GM21619 (cell line): ENCODE measurements around the gene NAALADL2.
"Not testable (repeated sequence)": the region's sequence is repeated elsewhere in the genome, so short reads cannot be mapped to it uniquely, and the experiment has no call there.

Source experiments
- ATAC-seq: cut with Tn5 transposase; IDR thresholded peaks from one replicate; pipeline ENCODE4 v1.9.1; 2021; ENCODE audit not compliant: unreplicated experiment

The NAALADL2 gene

GRCh38 chr3:175127075-175127662, 268.0 kb downstream of the NAALADL2 start:
- ATAC-seq = no peak

DNA sequence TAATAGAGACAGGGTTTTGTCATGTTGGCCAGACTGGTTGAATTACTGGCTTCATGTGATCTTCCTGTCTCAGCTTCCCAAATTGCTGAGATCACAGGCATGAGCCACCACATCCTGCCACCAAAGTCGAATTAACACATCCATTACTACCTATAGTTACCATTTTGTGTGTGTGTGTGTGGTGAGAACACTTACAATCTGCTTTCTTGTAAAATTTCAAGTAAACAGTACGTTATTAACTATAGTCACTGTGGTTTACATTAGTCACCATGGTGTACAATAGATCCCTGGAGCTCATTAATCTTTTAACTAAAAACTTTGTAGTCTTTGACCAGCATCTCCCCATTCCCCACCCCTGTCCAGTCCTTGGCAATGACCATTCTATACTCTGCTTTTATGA, 270.0 kb downstream of the NAALADL2 start:
- no peak for ATAC-seq

DNA sequence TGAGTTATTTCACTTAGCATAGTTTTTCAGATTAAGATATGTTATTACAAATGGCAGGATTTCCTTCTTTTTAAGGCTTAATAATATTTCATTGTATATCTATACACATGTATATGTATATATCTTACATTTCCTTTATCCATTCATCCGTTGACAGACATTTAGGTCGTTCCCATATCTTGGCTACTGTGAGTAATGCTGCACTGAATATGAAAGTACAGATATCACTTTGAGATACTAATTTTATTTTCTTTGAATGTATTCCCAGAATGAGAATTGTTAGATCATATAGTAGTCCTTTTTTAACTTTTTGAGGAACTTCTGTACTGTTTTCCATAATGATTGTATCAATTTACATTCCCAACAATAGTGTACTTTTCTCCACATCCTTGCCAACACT, 270.4 kb downstream of the NAALADL2 start:
- no peak for ATAC-seq

DNA sequence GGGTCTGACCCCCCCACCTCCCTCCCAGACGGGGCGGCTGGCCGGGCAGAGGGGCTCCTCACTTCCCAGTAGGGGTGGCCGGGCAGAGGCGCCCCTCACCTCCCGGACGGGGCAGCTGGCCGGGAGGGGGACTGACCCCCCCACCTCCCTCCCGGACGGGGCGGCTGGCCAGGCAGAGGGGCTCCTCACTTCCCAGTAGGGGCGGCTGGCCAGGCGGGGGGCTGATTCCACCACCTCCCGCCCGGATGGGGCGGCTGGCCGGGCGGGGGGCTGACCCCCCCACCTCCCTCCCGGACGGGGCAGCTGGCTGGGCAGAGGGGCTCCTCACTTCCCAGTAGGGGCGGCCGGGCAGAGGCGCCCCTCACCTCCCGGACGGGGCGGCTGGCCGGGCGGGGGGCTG, 272.7 kb downstream of the NAALADL2 start:
- not testable (repeated sequence) for ATAC-seq

- not testable (repeated sequence) for ATAC-seq
Observed at GRCh38 chr3:175132706-175133105, 273.6 kb downstream of the NAALADL2 start.

DNA sequence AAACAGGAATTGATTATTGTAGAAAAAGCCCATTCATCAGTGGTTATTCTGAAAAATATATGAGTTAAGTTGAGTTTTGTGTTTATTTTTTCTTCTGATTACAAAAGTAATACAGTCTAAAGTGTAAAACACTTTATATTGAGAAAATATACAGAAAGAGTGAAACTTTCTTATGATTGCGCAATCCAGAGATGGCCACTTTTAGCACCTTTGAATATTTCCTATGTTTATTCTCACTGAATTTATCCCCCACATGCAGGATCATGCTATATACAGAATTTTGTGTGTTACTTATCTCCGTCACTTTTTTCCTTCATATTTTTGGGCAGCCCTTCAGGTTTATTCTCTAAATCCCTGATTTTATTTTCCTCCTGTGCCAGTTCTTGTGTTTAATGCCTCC, 285.2 kb downstream of the NAALADL2 start:
- no peak for ATAC-seq

DNA sequence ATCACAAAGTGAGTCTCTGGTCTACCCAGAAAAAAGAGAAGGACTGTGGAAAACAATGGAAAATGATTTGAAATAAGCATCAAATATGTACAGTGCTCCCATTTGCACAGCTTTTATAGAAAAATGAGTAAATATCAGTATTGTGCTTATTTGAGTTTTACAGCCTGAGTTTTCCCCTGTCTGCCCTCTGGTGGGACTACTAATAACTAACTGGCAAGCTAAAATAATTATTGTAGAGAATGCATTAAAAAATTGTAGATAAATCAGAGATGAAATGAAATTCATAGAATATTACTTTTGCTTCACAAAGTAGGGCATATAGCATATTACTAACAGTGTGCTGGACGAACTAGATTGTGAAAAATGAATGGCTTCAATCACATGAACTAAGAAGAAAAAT, 287.1 kb downstream of the NAALADL2 start:
- ATAC-seq = no peak

GRCh38 chr3:175149675-175150074, 290.5 kb downstream of the NAALADL2 start:
- ATAC-seq = no peak

- no peak for ATAC-seq
Observed at GRCh38 chr3:175150812-175151401, 291.8 kb downstream of the NAALADL2 start.

DNA sequence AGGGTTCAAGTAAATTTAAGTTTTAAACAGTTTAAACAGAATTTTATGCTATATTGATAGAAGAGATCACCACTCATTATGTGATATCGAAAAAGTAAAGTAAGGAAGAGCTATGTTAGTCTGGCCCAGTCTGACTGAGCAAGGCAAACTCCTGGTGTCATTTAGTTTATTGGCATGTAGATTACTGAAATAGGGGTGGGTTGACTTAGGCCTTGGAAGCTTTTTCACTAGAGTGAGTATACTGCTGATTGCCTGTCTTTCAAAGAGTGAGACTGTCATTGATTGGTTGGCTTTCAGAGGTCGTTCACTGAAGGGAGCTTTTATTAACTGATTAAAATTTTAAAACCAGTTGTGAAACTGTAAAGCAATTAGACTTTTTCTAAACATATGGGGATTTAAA, 294.5 kb downstream of the NAALADL2 start:
- no peak for ATAC-seq

DNA sequence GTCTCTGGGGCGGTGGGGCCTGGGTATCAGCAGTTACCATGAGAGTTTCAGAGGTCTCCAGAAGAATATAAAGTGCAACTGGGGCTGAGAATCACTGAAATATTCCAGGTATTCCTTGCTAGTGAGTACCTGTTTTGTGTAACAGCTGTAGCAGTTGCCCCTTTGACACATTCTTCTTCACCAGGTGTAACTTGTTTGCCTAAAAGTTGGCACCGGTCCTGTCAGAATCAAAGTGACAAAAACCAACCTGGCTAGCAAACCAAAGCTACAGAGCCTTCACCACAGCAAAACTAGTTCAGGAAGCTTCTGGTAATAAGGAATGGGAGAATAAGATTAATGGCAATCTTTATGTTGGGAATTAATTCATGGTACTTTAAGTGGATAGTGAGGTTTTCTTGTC, 296.0 kb downstream of the NAALADL2 start:
- ATAC-seq = no peak

DNA sequence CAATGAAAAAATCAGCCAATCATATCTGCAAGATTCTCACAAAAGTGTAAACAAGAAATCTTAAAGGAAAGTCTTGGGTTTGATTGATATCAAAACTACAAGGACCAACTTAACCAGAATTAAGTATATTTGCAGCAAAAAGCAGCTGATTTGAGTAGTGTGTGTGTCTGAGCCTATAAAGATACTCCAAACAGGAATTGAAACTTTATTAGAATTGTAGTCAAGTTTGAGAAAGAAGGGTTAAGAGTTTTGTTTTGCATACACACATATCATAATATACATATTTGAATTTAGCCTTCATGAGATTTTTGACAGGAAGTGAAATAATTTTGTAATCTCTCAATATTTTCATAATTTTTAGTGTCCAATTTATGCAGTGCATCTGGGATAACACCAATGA, 300.1 kb downstream of the NAALADL2 start:
- ATAC-seq = no peak

GRCh38 chr3:175161291-175161690, 302.2 kb downstream of the NAALADL2 start:
- ATAC-seq = no peak

DNA sequence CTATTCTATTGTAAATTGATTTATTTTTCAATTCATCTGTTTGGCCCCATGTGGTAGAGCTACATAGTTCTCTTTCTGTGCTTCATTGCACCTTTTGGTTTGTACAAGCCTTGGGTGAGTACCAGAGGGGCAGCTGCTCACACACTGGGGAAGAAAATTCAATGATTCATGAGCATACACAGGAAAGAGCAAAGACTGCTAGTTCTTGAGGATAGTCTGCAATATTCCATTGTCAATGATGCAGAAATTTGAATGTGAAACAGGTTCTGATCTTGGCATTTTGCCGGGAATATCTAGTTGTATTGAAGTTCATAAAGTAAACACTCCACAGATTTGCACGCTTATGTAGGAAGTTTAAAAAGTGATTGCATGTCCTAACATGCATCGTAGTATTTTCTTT, 304.6 kb downstream of the NAALADL2 start:
- no peak for ATAC-seq

GRCh38 chr3:175173117-175173516, 314.0 kb downstream of the NAALADL2 start:
- not testable (repeated sequence) for ATAC-seq

DNA sequence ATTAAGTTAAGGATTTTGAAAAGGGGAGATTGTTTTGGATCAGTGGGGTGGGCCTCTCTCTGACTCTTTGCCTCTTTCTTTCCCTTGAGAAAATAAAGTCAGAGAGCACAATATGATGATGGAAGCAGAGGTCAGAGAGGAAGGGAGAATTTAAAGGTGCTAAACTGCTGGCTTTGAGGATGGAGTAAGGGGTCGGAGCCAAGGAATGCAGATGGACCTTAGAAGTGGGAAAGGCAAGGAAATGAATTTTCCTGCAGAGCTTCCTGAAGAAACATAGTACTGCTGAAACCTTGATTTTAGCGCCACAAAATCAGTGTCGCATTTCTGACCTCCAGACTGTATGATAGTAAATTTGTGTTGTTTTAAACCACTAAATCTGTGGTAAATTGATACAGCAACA, 317.4 kb downstream of the NAALADL2 start:
- no peak for ATAC-seq

DNA sequence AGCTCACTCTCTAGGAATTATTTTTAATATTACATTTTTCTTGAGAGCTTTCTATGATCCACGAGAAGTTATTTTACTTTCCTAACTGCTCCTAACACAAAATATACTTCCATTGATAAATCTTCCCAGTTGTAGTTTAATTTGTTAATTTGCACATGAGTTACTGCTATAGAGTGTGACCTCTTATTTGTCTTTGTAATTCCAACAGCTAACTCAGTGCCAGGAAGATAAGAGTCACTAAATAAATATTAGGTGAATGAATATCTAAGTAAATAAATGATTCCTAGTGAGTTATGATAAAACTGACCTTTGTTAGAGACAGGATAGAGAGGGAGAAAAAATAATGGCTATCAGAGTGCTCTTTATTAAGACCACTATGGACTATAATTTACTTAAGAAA, 319.9 kb downstream of the NAALADL2 start:
- ATAC-seq = no peak

- no peak for ATAC-seq
Observed at GRCh38 chr3:175184392-175184791, 325.3 kb downstream of the NAALADL2 start.

- no peak for ATAC-seq
Observed at GRCh38 chr3:175185903-175186302, 326.8 kb downstream of the NAALADL2 start.

DNA sequence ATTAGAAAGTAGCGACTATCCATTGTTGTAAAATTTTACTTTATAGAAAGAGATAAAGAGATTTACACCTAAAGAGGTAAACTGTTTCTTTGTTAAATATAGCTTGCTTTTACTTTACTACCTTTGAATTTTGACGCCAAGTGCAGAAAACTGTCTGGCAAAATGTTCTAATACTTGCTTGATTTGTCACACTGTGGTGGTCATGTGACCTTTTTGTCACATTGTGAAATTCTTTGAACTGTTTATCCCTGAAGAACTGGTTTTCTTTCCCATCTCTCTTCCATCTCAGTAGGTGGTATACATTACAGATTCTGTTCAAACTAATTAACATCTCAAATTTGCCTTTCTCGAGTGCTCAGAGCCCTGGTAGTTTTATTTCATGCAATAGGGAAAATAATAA, 327.4 kb downstream of the NAALADL2 start:
- ATAC-seq = no peak

- no peak for ATAC-seq
Observed at GRCh38 chr3:175187586-175187985, 328.5 kb downstream of the NAALADL2 start.

- ATAC-seq = no peak
Observed at GRCh38 chr3:175192536-175192935, 333.4 kb downstream of the NAALADL2 start.
